Fibroblast of lung (primary cell): ENCODE results near the gene XYLT1. TPM values are rescaled to one million over a fixed set of nuclear protein-coding genes. Genes with fewer than 3 reads are reported as not detected.

Experiments
- DNase-seq, 2 donors: peaks; one replicate each; pipeline versions ENCODE4 v3.0.0 to v3.0.0-alpha.2; 2010; ENCODE audit warnings: low read depth in 2 of 2
- H2AFZ ChIP-seq: 2 replicates; pipeline ENCODE4 v1.5.1; 2012; ENCODE audit warnings: low read length, control low read depth, inconsistent platforms
- H3K27ac ChIP-seq: 2 replicates; pipeline ENCODE4 v1.5.1; 2011; ENCODE audit warnings: low read length, control low read depth; ENCODE audit not compliant: insufficient read depth
- H3K27me3 ChIP-seq: 2 replicates; pipeline ENCODE4 v1.5.1; 2011; ENCODE audit warnings: mild to moderate bottlenecking, low read length; ENCODE audit not compliant: control insufficient read depth, insufficient read depth
- H3K36me3 ChIP-seq: 2 replicates; pipeline ENCODE4 v1.5.1; 2011; ENCODE audit warnings: low read length; ENCODE audit not compliant: control insufficient read depth, insufficient read depth
- H3K4me1 ChIP-seq: 2 replicates; pipeline ENCODE4 v1.5.1; 2011; ENCODE audit warnings: low read length; ENCODE audit not compliant: control insufficient read depth, insufficient read depth; ENCODE audit errors: extremely low read depth
- H3K4me2 ChIP-seq: 2 replicates; pipeline ENCODE4 v1.5.1; 2011; ENCODE audit warnings: low read length, control low read depth; ENCODE audit not compliant: insufficient read depth; ENCODE audit errors: extremely low read depth
- H3K4me3 ChIP-seq, 4 experiments: fragments of 200-600 bp in 1 of 4; sonication (generic) in 1 of 4; replicated peaks in 1 of 4; 2 replicates each; pipeline ENCODE4 v1.5.1; 2011 to 2016; ENCODE audit warnings: low read length in 4 of 4, low read depth in 3 of 4, mild to moderate bottlenecking in 3 of 4, control low read depth in 2 of 4, inconsistent platforms in 1 of 4, mixed read lengths in 1 of 4; ENCODE audit not compliant: insufficient read depth in 1 of 4; ENCODE audit errors: control extremely low read depth in 1 of 4
- H3K79me2 ChIP-seq: 2 replicates; pipeline ENCODE4 v1.5.1; 2012; ENCODE audit warnings: mild to moderate bottlenecking, low read length, inconsistent platforms; ENCODE audit not compliant: control insufficient read depth, insufficient read depth
- H3K9ac ChIP-seq: 2 replicates; pipeline ENCODE4 v1.5.1; 2011; ENCODE audit warnings: mild to moderate bottlenecking, low read length, control low read depth; ENCODE audit not compliant: insufficient read depth
- H3K9me3 ChIP-seq: 2 replicates; pipeline ENCODE4 v1.5.1; 2012; ENCODE audit warnings: low read depth, low read length; ENCODE audit not compliant: control insufficient read depth, insufficient read depth
- H4K20me1 ChIP-seq: 2 replicates; pipeline ENCODE4 v1.5.1; 2011; ENCODE audit warnings: low read length; ENCODE audit not compliant: control insufficient read depth, insufficient read depth; ENCODE audit errors: extremely low read depth
- CTCF ChIP-seq, 2 donors: IDR thresholded peaks in 1 of 2; conservative IDR thresholded peaks in 1 of 2; 1 replicate in 1 of 2; 2 replicates in 1 of 2; pipeline ENCODE4 v1.5.1; 2011 to 2012; ENCODE audit warnings: low read length in 2 of 2, control low read depth in 1 of 2, inconsistent platforms in 1 of 2, low read depth in 1 of 2, mild to moderate bottlenecking in 1 of 2
- EZH2 ChIP-seq: IDR thresholded peaks from 2 replicates; pipeline ENCODE4 v1.5.1; 2012; ENCODE audit warnings: low read length, control low read depth, mild to moderate bottlenecking; ENCODE audit errors: missing control alignments
- polyA plus RNA-seq, 2 donors: library from polyadenylated mRNA; depleted of rRNA in 1 of 2; stranded (reverse) in 1 of 2; unstranded in 1 of 2; fragments of >200 nt; gene quantifications; 2 replicates each; pipeline ENCODE4 v1.2.1, GENCODE V29; 2011 to 2012; ENCODE audit warnings: missing spikeins in 1 of 2
- total RNA-seq: library from RNA; depleted of rRNA; stranded (reverse); fragments of >200 nt; gene quantifications from 2 replicates; pipeline ENCODE4 v1.2.1, GENCODE V29; 2014

Gene XYLT1
- total and polyA plus RNA-seq, 2 donors (not counting 1 experiment from before 2014, with no cell fraction given) = 9.3 to 21.8 TPM

DNA sequence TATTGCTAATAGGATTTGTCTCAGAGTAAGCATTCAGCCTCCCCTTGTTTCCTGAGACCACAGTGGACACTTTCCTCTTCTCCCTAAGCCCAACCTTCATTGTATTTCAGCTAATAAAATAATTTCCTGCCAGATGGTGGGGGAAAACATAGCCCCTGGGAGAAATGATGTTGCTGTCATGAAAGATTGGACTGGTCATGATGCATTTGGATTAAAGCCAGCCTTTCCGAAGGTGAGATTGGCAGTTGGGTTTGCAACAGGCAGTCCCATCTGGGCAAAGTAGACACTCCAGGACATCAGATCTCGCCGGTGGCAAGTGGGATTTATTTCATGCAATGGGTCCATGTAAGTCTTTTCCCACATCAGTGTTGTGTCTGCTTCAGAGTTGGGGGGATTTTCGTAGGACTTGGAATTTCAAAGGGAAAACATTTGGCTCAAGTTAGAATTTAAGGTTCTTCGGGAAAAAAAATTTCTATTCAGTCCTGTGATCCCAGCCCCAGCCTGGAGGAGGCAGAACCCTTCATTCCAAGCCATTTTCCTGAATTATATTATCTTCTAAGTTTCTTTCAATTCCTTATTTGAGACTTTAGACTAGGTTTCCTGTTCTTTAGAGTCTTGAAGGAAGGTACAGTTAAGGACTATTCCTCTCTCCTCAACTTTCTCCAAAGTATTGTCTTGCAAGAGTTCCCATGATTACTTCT is 391.7 kb downstream of the XYLT1 start:
- DNase-seq = no peak
- Histone ChIP-seq H3K36me3 (no peaks in the 10 kb centered on the region), H2AFZ (no peak overlapping the region), H3K27ac (no peak overlapping the region), H3K79me2 (no peaks in the 10 kb centered on the region), H3K9me3 (no peaks in the 10 kb centered on the region), H3K4me3 (no peak overlapping the region), H3K4me1 (no peaks in the 10 kb centered on the region), H4K20me1 (no peaks in the 10 kb centered on the region), H3K27me3 (no peaks in the 10 kb centered on the region), H3K9ac (no peak overlapping the region), H3K4me2 (no peak overlapping the region)
- TF ChIP-seq EZH2 (no peak), CTCF (conservative IDR thresholded peaks at IDR 0.05 in 1 of 2, IDR thresholded peaks at IDR 0.05 in 1 of 2; ENCODE audit: low read depth in 1 of 2, low read length in 2 of 2) (no peak)

DNA sequence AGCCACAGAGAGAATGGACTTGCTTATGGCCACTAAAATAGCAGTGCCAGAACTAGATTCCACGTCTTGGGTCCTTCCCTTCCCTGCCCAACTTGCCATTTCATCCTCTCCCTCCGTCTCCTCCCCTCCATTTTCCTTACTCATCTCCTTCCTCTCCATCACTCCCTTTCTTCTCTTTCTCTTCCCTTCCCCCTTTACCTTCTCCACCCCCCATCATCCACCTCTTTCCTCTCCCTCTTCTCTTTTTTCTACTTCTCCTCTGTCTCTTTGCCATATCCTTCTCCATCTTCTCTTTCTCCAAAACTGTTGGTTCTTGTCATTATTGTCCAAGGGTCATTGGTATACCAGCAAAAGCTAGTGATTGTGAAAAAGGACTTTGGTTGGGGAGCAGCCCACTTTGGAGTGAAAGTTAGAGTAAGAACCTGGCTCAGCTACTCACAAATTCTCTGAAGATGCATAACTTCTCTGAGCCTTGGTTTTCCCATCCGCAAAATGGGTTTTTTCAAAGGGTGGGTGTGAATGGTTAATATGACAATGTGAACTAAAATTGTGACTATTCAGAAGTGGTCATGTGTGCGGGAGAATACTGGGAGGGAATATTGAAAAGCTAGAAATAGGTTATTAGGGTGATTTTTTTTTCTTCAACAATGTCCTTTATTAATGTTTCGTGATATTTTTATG is 393.8 kb downstream of the XYLT1 start:
- Histone ChIP-seq H3K27ac (no peak overlapping the region), H2AFZ (no peak overlapping the region), H4K20me1 (no peaks in the 10 kb centered on the region), H3K9me3 (no peaks in the 10 kb centered on the region), H3K27me3 (no peaks in the 10 kb centered on the region), H3K4me2 (no peak overlapping the region), H3K9ac (no peak overlapping the region), H3K36me3 (no peaks in the 10 kb centered on the region), H3K4me1 (no peaks in the 10 kb centered on the region), H3K4me3 (no peak overlapping the region), H3K79me2 (no peaks in the 10 kb centered on the region)
- DNase-seq = no peak
- TF ChIP-seq CTCF (conservative IDR thresholded peaks at IDR 0.05 in 1 of 2, IDR thresholded peaks at IDR 0.05 in 1 of 2; ENCODE audit: low read depth in 1 of 2, low read length in 2 of 2) (no peak), EZH2 (no peak)

GRCh38 chr16:17076092-17076754 is 394.5 kb downstream of the XYLT1 start:
- no peaks in the 10 kb centered on the region for H3K27me3 ChIP-seq
- H3K27ac ChIP-seq = no peak overlapping the region
- no peak overlapping the region for H3K4me2 ChIP-seq
- no peaks in the 10 kb centered on the region for H3K36me3 ChIP-seq
- H3K9me3 ChIP-seq = no peaks in the 10 kb centered on the region
- no peak for TF ChIP-seq CTCF (conservative IDR thresholded peaks at IDR 0.05 in 1 of 2, IDR thresholded peaks at IDR 0.05 in 1 of 2; ENCODE audit: low read depth in 1 of 2, low read length in 2 of 2)
- TF ChIP-seq EZH2 = no peak
- H3K4me3 ChIP-seq = no peak overlapping the region
- no peaks in the 10 kb centered on the region for H3K4me1 ChIP-seq
- no peaks in the 10 kb centered on the region for H3K79me2 ChIP-seq
- H2AFZ ChIP-seq = no peak overlapping the region
- H3K9ac ChIP-seq = no peak overlapping the region
- H4K20me1 ChIP-seq = no peaks in the 10 kb centered on the region
- no peak for DNase-seq
